SK-N-SH (cell line): ENCODE data around the gene ASXL3. TPM values are rescaled to one million over a fixed set of nuclear protein-coding genes. Genes with fewer than 3 reads are reported as not detected.

Experiments
- CTCF ChIA-PET: fragments of 300-600, 350-600 bp; formaldehyde crosslinking; extraction: SDS; loops from one replicate; lab custom pipeline; 2021; lab: Yijun Ruan, JAX
- POLR2A ChIA-PET: fragments of 350-600 bp; sonication (Branson Sonifier 250); formaldehyde crosslinking; extraction: SDS; loops from one replicate; lab custom pipeline; 2020; ENCODE audit warnings: antibody characterized with exemption, inconsistent platforms; lab: Yijun Ruan, JAX
- DNase-seq: peaks from one replicate; pipeline ENCODE4 v3.0.0; 2012
- H2AFZ ChIP-seq: fragments of 200-600 bp; sonication (generic); 2 replicates; pipeline ENCODE4 v1.8.1; 2016; ENCODE audit warnings: antibody characterized with exemption, mild to moderate bottlenecking, low read depth
- H3F3A ChIP-seq: fragments of 200-600 bp; sonication (generic); replicated peaks from 2 replicates; pipeline ENCODE3; 2016; ENCODE audit warnings: antibody characterized with exemption, mild to moderate bottlenecking; ENCODE audit not compliant: insufficient read depth
- H3K27ac ChIP-seq, 2 experiments: fragments of 200-500 bp in 1 of 2; fragments of 200-600 bp in 1 of 2; sonication (Bioruptor generic) in 1 of 2; sonication (generic), shearing (Covaris generic) in 1 of 2; 2 replicates each; pipeline versions ENCODE4 v1.5.1 to v1.6.1; 2014 to 2016; ENCODE audit warnings: low read depth in 2 of 2, inconsistent platforms in 1 of 2, low read length in 1 of 2, mild to moderate bottlenecking in 1 of 2, mixed read lengths in 1 of 2
- H3K27me3 ChIP-seq: fragments of 200-600 bp; sonication (generic), shearing (Covaris generic); 2 replicates; pipeline ENCODE4 v1.6.1; 2016; ENCODE audit warnings: mixed run types; ENCODE audit not compliant: insufficient read depth
- H3K36me3 ChIP-seq, 2 experiments: fragments of 200-500 bp in 1 of 2; fragments of 200-600 bp in 1 of 2; sonication (Bioruptor generic) in 1 of 2; sonication (generic) in 1 of 2; replicated peaks in 1 of 2; 2 replicates each; pipeline versions ENCODE3 to v1.5.1; 2014 to 2016; ENCODE audit warnings: low read length in 1 of 2, mild to moderate bottlenecking in 1 of 2; ENCODE audit not compliant: insufficient read depth in 2 of 2, control insufficient read depth in 1 of 2
- H3K4me1 ChIP-seq, 2 experiments: fragments of 200-500 bp in 1 of 2; fragments of 200-600 bp in 1 of 2; sonication (Bioruptor generic) in 1 of 2; sonication (generic), shearing (Covaris generic) in 1 of 2; 2 replicates each; pipeline versions ENCODE4 v1.5.1 to v1.6.1; 2014 to 2016; ENCODE audit warnings: low read depth in 1 of 2, low read length in 1 of 2, mixed run types in 1 of 2; ENCODE audit not compliant: insufficient read depth in 2 of 2, control insufficient read depth in 1 of 2
- H3K4me2 ChIP-seq: fragments of 200-600 bp; sonication (generic), shearing (Covaris generic); 2 replicates; pipeline ENCODE4 v1.6.1; 2017; ENCODE audit warnings: mixed run types
- H3K4me3 ChIP-seq, 2 experiments: fragments of 200-500 bp in 1 of 2; fragments of 200-600 bp in 1 of 2; sonication (Bioruptor generic) in 1 of 2; sonication (generic), shearing (Covaris generic) in 1 of 2; 2 replicates each; pipeline versions ENCODE4 v1.5.1 to v1.8.1; 2014 to 2016; ENCODE audit warnings: low read depth in 2 of 2, inconsistent platforms in 1 of 2, low read length in 1 of 2, mild to moderate bottlenecking in 1 of 2, mixed read lengths in 1 of 2, moderate library complexity in 1 of 2
- H3K79me2 ChIP-seq: fragments of 200-600 bp; sonication (generic); 2 replicates; pipeline ENCODE4 v1.8.1; 2017; ENCODE audit warnings: mild to moderate bottlenecking; ENCODE audit not compliant: insufficient read depth
- H3K9ac ChIP-seq: fragments of 200-600 bp; sonication (generic); 2 replicates; pipeline ENCODE4 v1.6.1; 2017; ENCODE audit warnings: mixed run types
- H3K9me2 ChIP-seq: fragments of 200-600 bp; sonication (generic); 2 replicates; pipeline ENCODE4 v1.6.1; 2017; ENCODE audit warnings: mixed run types
- H3K9me3 ChIP-seq: fragments of 200-600 bp; sonication (generic); 2 replicates; pipeline ENCODE4 v1.6.1; 2017; ENCODE audit warnings: mixed run types, mild to moderate bottlenecking, moderate library complexity
- H4K20me1 ChIP-seq: fragments of 200-600 bp; sonication (generic); 2 replicates; pipeline ENCODE4 v1.6.1; 2017; ENCODE audit warnings: mild to moderate bottlenecking, mixed run types; ENCODE audit not compliant: insufficient read depth
- CHD2 ChIP-seq: fragments of 150-350 bp; IDR thresholded peaks from 2 replicates; pipeline ENCODE4 v1.6.1; 2018; ENCODE audit warnings: low read length; ENCODE audit not compliant: partially characterized antibody
- CTCF ChIP-seq: fragments of 200-600 bp; sonication (generic); IDR thresholded peaks from 2 replicates; pipeline ENCODE4 v1.6.1; 2017; ENCODE audit warnings: antibody characterized with exemption, mild to moderate bottlenecking, moderate library complexity
- EP300 ChIP-seq, 2 experiments: IDR thresholded peaks; 2 replicates each; pipeline versions ENCODE4 v1.4.0 to v1.6.1; 2012; ENCODE audit warnings: borderline replicate concordance in 1 of 2, low read depth in 1 of 2, low read length in 1 of 2
- EZH2phosphoT487 ChIP-seq: fragments of 200-600 bp; sonication (generic); IDR thresholded peaks from 2 replicates; pipeline ENCODE4 v1.6.1; 2017; ENCODE audit warnings: low read depth, mixed run types, mild to moderate bottlenecking, antibody characterized with exemption, moderate library complexity, borderline replicate concordance
- FOSL2 ChIP-seq: IDR thresholded peaks from 2 replicates; pipeline ENCODE4 v1.4.0; 2012; ENCODE audit warnings: low read depth, mild to moderate bottlenecking, moderate library complexity, borderline replicate concordance
- FOXJ3 ChIP-seq: sonication (generic); formaldehyde crosslinking; IDR thresholded peaks from 2 replicates; pipeline ENCODE4 v1.5.1; 2020; ENCODE audit warnings: mild to moderate bottlenecking, missing genetic modification reagents
- GABPA ChIP-seq: IDR thresholded peaks from 2 replicates; pipeline ENCODE4 v1.4.0; 2012; ENCODE audit warnings: low read depth, mild to moderate bottlenecking
- GATA2 ChIP-seq: sonication (generic); formaldehyde crosslinking; IDR thresholded peaks from 2 replicates; pipeline ENCODE4 v1.5.0; 2020; ENCODE audit warnings: mild to moderate bottlenecking, missing genetic modification reagents
- MEF2A ChIP-seq: IDR thresholded peaks from 2 replicates; pipeline ENCODE4 v1.4.0; 2012; ENCODE audit warnings: low read depth, borderline replicate concordance
- MXI1 ChIP-seq: IDR thresholded peaks from 2 replicates; pipeline ENCODE4 v1.6.1; 2012; ENCODE audit warnings: mild to moderate bottlenecking, low read depth, low read length, improper control_type of control experiment
- NRF1 ChIP-seq: IDR thresholded peaks from 2 replicates; pipeline ENCODE4 v1.6.1; 2012; ENCODE audit warnings: low read depth, mild to moderate bottlenecking, low read length
- RFX5 ChIP-seq: IDR thresholded peaks from 2 replicates; pipeline ENCODE4 v1.6.1; 2012; ENCODE audit warnings: mild to moderate bottlenecking, improper control_type of control experiment, low read length
- RXRA ChIP-seq: IDR thresholded peaks from 2 replicates; pipeline ENCODE4 v1.4.0; 2012; ENCODE audit warnings: low read depth, mild to moderate bottlenecking, borderline replicate concordance
- SIN3A ChIP-seq: IDR thresholded peaks from 2 replicates; pipeline ENCODE4 v1.6.1; 2012; ENCODE audit warnings: low read depth, mild to moderate bottlenecking, low read length, moderate library complexity, borderline replicate concordance
- TAF1 ChIP-seq: IDR thresholded peaks from 2 replicates; pipeline ENCODE4 v1.6.1; 2012; ENCODE audit warnings: low read depth, mild to moderate bottlenecking, low read length, moderate library complexity, borderline replicate concordance
- TEAD4 ChIP-seq: IDR thresholded peaks from 2 replicates; pipeline ENCODE4 v1.4.0; 2012; ENCODE audit warnings: mild to moderate bottlenecking, borderline replicate concordance; ENCODE audit not compliant: insufficient read depth
- USF2 ChIP-seq: fragments of 150-350 bp; IDR thresholded peaks from 2 replicates; pipeline ENCODE4 v1.6.1; 2017; ENCODE audit warnings: antibody characterized with exemption, low read length, low read depth, borderline replicate concordance
- WGBS: methylation state at CpG from one replicate; pipeline ENCODE4 v1.1.6; 2017; ENCODE audit warnings: low lambda C conversion rate; 5-methylcytosine and 5-hydroxymethylcytosine counted together
- polyA plus RNA-seq, 3 experiments: library from polyadenylated mRNA; depleted of rRNA; stranded (reverse); fragments of >200 nt; gene quantifications; 2 replicates each; pipeline ENCODE4 v1.2.3, GENCODE V29; 2012

The ASXL3 gene
- polyA plus RNA-seq, 1 of the 3 experiments (the other 2 are of a cell fraction), result not detected

- CTCF ChIA-PET, result interaction anchor here (1.2 kb wide), 1 partner anchor 17 kb away, joined by 3 read pairs; no protein-coding TSS in a partner anchor
- no peaks in the 10 kb centered on the region for H3K36me3 ChIP-seq
- no peaks in the 10 kb centered on the region; a peak in 1 of 4 replicates for H3K4me1 ChIP-seq
- H3K27me3 ChIP-seq, result no peaks in the 10 kb centered on the region
- no peaks in the 10 kb centered on the region for H3K79me2 ChIP-seq
- no peaks in the 10 kb centered on the region for H3F3A ChIP-seq
- no peak overlapping the region for H2AFZ ChIP-seq
- TF ChIP-seq FOSL2 (no peak), USF2 (no peak), CHD2 (no peak), RXRA (no peak), TEAD4 (no peak), EP300 (IDR thresholded peaks at IDR 0.05; ENCODE audit: borderline replicate concordance in 1 of 2, low read depth in 1 of 2, low read length in 1 of 2) (no peak), FOXJ3 (no peak), MXI1 (no peak), CTCF (no peak), TAF1 (no peak), GABPA (no peak), NRF1 (no peak), RFX5 (no peak), EZH2phosphoT487 (no peak)
- no peaks in the 10 kb centered on the region for H3K9me2 ChIP-seq
- POLR2A ChIA-PET, result no interaction called here
- no peak overlapping the region for H3K4me3 ChIP-seq
- DNase-seq, result no peak
- H3K9me3 ChIP-seq, result no peaks in the 10 kb centered on the region
- no peak overlapping the region for H3K4me2 ChIP-seq
- H4K20me1 ChIP-seq, result no peaks in the 10 kb centered on the region
- H3K27ac ChIP-seq, result no peak overlapping the region
- H3K9ac ChIP-seq, result no peak overlapping the region
Measured at GRCh38 chr18:33606621-33607020, 28.6 kb downstream of the ASXL3 start.

- no peak for TF ChIP-seq CTCF
- no peak for TF ChIP-seq GATA2
- TF ChIP-seq MEF2A, result no peak
- TF ChIP-seq SIN3A, result no peak
- TF ChIP-seq GABPA, result no peak
- TF ChIP-seq, all 33 proteins: peak for 0
- no peak overlapping the region for H3K4me3 ChIP-seq
- no peak overlapping the region for H2AFZ ChIP-seq
- no peaks in the 10 kb centered on the region for H3K4me1 ChIP-seq
- ChIA-PET POLR2A (no interaction called here), CTCF (no interaction called here)
- no peaks in the 10 kb centered on the region for H3K36me3 ChIP-seq
- H3K9me2 ChIP-seq, result no peaks in the 10 kb centered on the region
- no peak overlapping the region for H3K27ac ChIP-seq
- no peaks in the 10 kb centered on the region for H3K27me3 ChIP-seq
- no peak overlapping the region for H3K9ac ChIP-seq
- H4K20me1 ChIP-seq, result no peaks in the 10 kb centered on the region
- H3K79me2 ChIP-seq, result no peaks in the 10 kb centered on the region
- H3K4me2 ChIP-seq, result no peak overlapping the region
- H3F3A ChIP-seq, result no peaks in the 10 kb centered on the region
- H3K9me3 ChIP-seq, result no peaks in the 10 kb centered on the region
- no peak for DNase-seq
- WGBS, result 14% methylated on average over 3 of the region's 3 CpGs
Measured at GRCh38 chr18:33611525-33612135, 33.6 kb downstream of the ASXL3 start.
